GM19351 (cell line): ENCODE data around the gene CBY1.
A peak's percentile ranks its signal among the peaks of the same experiment; 100 is the strongest.

Source experiments
- ATAC-seq: cut with Tn5 transposase; IDR thresholded peaks from one replicate; pipeline ENCODE4 v1.9.1; 2021; ENCODE audit warnings: mild to moderate bottlenecking, moderate library complexity; ENCODE audit not compliant: unreplicated experiment

CBY1 gene

DNA sequence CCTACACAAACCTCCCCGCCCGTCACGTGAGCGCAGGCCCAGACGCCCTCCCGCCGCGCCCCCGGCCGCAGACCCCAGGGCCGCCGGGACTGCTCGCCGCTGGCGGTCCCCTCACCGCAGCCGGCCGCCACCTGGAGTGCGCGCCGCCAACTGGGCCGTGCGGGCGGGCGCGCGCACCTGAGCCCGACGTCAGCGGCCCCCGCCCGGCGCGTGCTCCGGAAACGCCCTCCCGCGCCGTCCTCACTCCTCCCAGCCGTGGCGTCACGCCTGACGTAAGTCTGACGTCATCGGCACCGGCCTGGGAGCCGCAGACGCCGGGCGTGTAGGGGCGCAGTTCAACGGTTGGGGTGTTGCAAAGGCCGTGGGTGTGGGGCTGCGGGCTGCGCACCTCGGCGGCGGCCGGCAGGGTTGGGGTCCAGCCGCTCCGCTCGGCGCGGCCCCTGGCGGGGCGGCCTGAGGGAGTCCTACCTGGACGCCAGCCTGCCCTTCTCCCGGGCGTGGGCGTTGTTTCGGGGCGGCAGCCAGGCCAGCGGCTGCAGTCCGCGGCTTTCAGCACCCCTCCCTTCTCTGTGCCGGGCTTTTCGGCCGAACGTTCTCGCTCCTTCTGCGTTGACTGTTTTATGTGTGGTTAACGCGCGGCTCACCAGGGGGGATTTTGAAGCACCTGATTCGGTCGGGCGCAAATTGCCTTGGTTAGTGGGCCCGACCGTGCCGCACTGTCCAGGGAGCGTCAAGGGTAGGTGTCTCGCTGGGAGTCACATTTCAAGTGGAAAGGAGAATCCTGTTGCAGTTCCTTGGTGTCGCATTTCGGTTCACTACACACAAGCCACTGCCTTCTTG lies 44.6 kb downstream of the CBY1 start, which contains the start of gene JOSD1:
Gene JOSD1 (minus strand): TSS at position 155 of the 840 bp plus-strand sequence. CDS start 956 bp downstream, outside the sequence.
- ATAC-seq = peak; percentile 33

DNA sequence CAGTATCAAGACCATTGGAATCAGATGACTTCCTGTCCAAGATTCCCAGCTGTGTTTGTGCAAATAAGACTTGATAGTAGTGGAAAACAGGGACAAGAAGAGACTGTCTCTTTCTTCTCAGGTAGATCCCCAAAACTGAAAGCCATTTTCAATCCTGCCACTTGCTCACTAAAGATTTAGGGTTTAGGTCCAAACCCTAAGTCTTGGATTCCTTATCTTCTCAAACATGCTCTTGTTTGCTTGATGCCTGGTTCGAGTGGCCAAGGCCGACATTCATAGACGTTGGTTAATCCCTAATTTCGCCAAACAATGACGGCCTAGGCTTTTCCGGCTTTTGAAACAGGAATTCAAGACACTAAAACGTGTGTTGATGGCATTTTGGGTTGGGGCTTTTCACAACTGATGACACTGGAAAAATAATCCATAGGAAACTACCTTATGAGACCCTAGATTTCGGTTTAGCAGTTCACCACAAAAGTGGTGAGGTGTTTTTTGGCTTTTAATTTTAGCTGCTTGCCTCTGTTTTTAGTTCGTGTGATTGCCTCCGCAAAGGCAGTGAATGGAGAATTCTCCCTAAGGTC lies 48.3 kb downstream of the CBY1 start:
- ATAC-seq = no peak

DNA sequence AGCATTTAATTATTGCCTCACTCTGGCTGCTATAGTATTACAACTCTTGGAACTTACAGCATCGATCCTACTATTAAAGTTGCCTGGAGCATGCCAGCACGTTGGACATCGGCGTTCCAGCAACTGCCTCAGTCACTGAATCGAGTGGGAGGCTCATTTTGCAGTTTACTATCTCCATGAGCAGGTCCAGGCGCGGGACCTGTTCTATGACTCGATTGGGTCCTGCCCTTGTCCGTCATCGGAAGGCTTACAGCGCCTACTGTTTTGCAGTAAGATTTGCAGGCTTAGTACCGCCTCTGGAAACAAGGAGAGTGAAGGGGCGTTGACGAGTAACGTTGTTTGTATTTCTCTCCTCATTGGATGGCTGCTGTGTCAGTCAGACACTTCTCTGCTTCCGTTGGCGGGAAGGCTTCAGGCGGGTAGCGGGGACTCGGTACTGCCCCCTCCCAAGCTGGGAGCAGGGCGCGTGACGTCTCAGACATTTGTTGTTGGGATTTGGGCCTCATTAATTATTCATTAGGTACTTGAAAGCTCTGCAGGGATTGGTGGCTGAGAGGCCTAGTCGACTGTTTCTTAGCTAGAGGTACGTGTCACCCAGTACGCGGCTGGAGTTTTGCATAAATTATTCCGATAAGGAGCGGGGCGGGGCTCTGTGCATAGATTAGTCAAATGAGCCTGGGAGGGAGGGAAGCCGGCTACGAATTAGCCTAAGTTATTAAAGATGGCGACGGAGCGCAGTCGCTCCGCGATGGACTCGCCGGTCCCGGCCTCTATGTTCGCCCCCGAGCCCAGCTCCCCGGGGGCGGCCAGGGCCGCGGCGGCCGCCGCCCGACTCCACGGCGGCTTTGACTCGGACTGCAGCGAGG lies 49.0 kb downstream of the CBY1 start, which contains the start of gene GTPBP1:
Gene GTPBP1 (plus strand): TSS at position 710 of the 866 bp plus-strand sequence. CDS start 12 bp downstream, at position 722.
- ATAC-seq = peak; percentile 70

DNA sequence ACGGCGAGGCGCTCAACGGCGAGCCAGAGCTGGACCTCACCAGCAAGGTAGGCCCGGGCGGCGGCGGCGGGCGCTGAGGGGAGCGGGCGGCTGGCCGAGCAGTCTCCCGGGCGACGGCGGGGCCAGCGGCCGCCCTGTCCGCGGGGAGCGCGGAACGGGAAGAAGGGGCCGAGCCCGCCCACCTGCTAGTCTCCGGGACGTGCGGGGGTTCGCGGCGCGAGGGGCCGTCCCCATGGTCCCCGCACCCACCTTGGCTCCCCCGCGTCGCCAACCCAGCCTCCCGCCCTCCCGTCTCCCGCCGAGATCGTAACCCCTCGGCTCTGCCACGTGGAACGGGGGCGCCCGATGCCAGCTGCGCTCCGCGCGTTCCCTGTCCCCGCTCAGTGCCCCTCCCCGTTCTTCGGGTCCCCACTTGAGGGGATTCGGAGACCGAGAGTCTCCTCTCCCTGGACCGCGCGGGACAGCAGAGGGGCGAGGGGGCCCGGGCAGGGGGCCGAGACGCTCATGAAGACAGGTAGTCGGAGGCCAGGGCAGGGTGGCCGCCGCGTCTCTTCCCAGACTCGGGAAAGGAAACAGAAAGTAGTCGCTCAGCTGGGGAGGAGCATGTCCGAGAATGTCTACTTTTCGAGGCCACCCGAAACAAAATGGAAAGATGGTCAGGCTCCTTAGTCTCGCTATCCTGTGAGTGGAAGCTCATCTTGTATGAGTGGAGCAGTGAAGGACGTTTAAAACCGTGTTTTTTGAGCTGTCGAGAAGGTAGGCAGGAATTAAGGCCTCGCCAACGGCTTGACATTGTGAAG lies 49.9 kb downstream of the CBY1 start:
- ATAC-seq = no peak

DNA sequence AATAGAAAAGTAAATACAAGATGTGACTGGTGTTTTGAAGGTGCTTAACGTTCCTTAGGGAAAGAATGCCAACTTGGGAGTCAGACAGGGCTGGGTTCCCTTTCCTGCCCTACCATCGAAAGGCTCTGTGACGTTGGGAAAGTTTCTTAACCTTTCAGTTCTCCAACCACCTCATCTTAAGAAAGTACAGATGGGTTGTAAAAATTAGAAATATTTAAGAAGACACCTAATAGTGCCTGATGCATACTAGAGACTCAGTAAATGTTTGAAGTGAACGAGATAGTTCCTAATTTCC lies 50.4 kb downstream of the CBY1 start:
- ATAC-seq = no peak

DNA sequence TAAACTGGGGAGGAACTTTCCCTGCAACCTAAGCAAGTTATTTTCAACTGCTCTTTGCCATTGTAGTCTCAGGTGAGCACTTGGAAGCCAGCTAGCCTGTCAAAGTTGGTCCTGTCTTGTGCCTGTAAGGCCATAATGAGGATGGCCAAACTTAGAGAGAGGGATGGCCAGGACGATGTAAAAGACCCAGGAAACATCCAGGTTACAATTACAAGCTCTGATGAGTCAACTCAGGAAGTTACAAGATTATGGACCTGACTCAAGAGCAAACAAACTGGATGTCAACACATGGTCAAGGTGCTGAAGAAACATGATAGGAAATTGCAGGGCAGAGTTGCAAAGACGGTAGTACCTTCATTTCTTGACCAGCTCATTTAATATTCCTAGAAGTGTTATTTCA lies 50.9 kb downstream of the CBY1 start:
- no peak for ATAC-seq

DNA sequence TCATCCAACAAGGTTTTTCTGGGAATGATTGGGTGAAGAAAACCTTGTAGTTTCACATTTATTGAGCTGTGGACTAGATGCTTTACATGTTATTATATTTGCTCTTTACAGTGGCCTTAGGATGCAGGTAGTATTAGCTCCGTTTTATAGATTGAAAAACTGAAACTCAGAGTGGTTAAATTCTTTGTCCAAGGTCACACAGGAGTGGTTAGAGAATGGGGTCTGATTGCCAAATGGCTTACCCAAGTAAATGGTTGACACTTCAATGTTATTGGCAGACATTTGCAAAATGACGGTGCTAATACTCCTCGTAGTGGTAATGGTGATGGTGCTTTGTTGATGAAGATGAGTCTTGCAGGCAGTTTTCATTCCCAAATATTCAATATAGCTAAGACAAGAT lies 51.5 kb downstream of the CBY1 start:
- no peak for ATAC-seq

DNA sequence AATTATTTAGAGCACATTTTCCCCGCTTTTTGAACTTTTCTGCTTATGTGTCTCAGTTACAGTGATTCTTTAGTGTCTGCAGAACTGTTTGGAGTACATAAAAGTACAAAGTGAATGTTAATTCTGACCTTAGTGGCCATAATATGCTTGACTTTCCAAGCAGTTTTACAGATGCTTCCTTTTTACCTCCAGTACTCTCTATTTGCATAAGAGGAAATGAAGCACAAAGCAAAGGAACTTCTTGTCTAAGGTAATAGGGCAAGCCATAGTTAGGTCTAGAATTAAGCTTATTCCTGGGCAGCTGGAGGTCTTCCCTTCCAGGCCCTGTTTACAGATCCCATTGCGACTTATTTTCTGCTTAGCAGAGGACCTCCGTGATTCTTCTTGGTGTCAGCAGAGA lies 52.9 kb downstream of the CBY1 start:
- ATAC-seq = no peak

DNA sequence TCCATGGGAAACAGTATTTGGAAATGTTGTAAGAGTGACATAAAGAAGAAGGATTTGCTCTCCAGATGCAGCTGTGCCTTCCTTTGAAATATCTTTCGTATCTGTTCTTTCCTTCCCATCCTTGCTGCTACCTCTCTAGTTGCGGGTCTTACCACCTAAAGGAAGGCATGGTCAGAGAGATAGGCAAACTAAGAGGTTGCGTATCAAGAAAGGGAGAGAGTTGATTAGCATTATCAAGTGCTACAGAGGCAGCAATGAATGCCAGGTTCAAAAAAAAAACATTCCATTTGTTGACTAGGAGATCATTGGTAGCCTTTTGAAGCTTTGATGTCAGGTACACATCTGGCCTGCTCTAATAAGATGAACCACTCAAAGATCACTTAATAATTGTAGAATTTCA lies 53.9 kb downstream of the CBY1 start:
- ATAC-seq = no peak

DNA sequence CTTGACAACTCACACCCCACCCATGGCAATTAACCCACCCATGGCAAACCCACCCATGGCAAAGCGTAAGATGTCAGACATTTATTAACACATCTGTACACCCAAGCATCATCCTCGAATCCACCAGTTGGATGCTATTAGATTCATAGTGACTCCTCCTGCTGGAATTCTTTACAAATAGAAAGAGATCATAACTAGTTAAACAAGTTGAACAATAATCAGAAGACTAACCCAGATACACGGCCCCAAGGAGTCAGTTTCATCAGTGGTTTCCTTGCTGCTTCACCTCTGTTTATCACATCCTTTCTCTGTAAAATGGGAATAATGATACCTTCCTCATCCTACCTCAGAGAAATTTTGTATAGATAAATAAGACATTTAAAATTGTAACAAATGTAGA lies 54.4 kb downstream of the CBY1 start:
- no peak for ATAC-seq

DNA sequence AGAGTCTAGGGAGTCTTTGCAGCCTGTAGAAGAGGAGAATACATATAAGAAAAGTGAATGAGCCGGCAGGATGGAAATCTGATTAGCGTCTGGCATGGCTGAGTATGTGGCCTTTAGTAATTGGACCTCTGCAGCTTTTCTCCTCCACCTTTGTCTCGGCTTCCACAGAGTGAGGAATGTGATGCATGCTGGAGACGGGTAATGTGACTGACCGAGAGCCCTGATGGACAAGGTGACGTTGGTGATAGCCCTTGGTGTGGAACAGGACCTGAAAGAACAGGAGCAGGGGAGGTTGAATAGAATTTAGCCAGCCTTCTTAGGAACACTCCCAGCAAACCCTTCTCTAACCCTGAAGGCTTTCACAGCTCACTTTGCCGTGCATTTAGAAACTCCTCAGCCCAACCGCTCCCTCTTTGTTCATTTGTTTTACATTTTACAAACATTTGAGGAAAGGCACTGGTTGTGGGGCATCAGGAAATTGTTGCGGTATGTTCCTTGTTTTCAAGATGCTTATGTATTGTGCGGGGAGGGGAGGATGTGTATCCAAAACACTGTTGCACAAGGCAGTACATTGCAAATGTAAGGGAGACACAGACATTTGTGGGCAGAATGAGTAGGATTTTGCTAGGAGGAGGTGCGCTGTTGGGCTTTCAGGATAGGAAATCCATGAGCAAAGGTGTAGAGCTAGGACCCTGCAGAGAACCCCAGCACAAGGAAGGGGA lies 56.2 kb downstream of the CBY1 start:
- ATAC-seq = no peak

DNA sequence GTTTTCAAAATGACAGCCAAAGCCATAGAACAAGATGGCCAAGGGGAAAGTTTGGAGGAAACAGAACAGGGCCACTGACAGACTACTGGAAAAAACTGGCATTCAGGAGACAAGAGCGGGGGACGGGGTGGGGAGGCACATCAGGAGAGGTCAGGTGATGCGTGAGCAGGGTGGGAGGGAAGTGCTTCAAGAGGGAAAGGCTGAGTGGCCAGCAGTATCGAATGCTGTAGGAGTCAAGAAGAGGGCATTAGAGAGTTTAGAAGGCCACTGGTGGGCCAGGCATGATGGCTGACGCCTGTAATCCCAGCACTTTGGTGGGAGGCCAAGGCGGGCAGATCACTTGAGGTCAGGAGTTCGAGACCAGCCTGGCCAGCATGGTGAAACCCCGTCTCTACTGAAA lies 57.5 kb downstream of the CBY1 start:
- no peak for ATAC-seq

DNA sequence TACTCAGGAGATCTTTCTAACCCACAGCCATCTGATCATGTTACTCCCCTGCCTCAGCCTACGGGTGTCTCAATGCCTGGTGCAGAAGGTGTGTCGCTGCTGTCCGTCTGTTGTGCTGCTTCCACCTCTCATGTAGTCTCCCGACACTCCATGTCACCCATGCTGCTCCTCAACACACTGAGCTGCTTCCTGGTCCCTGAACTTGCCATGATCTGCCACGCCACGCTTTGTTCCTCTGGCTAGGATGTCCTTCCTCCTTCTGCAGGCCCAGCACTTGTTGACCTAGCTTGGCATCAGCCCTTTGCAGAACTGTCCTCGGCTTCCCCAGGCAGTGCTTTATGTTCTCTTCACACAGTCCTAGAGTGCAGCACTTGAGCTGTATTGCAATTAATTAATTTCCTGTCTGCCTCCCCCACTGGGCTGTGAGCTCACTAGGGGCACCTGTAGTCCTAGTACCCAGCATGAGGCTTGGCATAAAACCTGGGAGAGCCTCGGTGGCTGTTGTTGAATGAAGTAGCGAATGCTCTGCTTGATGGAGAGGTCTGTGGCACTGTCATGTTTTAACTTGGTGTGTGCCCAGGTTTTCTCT lies 58.8 kb downstream of the CBY1 start:
- no peak for ATAC-seq

DNA sequence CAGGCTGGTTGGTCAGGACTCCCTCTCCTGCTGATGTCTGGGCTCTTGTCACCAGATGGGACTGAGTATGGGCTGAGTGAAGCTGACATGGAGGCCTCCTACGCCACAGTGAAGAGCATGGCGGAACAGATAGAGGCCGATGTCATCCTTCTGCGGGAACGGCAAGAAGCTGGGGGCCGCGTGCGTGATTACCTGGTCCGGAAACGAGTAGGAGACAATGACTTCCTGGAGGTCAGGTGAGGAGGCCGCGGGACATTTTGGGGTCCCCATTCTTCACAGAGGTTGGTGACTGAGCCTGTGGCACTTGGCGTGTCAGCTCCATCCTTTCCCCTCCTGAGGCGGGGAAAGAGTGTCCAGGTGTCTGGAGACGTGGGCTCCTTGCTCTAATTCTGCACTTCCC lies 59.4 kb downstream of the CBY1 start:
- ATAC-seq = no peak

DNA sequence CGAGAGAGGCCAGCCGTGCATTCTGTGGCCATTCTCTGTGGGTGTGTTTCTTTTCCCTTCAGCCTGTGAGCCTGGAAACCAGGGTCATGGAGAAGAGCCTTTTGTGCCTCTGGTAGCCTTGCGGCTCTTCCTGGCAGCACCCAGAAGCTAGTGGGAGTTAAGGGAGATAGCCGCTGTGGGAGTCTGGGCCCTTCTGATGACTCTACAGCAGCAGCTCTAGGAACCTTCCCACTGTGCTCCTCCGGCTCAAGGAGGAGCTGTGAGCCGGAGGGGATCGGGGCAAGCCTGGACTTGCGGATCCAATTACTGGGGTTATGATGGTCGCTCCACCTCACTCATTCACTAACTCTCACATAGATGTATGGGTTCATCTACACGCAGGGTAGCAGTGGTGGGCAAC lies 59.8 kb downstream of the CBY1 start:
- ATAC-seq = no peak

DNA sequence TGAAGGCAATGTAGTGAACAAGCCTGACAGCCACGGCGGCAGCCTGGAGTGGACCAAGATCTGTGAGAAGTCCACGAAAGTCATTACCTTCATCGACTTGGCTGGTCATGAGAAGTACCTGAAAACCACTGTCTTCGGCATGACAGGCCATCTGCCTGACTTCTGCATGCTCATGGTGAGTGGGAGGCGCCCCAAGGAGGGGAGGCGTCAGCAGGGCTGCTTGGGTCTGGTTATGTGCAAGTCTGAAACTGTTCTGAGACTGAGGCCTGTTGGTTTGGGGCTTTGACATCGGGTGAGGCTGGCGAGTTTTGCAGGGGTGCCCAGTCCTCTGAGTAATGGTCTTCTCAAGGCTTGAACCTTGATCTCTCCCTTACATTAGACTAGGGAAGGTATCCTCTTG lies 60.4 kb downstream of the CBY1 start:
- no peak for ATAC-seq

DNA sequence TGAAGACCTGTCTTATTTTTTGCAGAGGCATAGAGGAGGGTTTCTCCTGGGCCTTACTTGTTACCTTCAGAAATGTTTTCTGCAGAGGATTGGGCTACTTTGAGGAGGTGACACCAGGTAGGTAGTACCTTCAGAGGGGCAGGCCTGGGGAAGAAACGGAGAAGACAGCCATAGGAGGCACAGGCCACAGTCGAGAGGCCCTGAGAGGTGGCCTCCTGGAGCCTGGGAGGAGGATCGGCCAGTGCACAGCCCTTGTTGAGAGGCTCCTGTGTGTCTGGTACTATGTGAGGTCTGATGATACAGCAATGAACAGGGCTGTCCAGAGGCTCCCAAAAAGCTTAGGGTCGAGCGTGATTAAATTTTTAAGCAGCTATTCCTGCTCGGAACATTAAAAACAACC lies 60.8 kb downstream of the CBY1 start:
- ATAC-seq = no peak

DNA sequence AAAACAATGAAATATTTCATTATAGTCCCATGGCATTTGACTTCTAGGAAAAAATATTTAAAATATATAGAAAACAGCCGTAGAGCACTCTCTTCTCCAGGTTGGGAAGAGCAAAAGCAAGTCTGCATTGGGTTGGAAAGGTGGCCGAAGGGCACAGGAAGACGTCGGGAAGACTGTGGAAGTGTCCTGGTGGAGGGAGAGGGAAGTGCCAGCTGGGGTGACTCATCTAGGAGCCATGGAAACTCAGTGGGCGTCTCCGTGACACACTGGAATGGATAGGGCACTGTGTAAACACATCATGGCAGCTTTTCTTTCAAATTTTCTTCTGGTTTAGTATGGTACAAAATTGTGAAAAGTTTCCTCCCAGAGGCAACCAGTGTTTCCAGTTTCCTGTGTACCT lies 62.0 kb downstream of the CBY1 start:
- no peak for ATAC-seq

DNA sequence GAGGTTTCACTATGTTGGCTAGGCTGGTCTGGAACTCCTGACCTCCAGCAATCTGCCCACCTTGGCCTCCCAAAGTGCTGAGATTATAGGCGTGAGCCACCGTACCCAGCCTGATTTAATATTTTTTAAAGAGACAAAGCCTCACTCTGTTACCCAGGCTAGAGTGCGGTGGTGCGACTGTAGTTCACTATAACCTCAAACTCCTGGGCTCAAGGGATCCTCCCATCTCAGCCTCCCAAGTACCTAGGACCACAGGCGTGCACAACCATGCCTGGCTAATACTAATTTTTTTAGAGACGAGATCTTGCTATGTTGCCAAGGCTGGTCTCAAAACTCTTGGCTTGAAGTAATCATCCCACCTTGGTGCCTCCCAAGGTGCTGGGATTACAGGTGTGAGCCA lies 62.8 kb downstream of the CBY1 start:
- ATAC-seq = no peak

DNA sequence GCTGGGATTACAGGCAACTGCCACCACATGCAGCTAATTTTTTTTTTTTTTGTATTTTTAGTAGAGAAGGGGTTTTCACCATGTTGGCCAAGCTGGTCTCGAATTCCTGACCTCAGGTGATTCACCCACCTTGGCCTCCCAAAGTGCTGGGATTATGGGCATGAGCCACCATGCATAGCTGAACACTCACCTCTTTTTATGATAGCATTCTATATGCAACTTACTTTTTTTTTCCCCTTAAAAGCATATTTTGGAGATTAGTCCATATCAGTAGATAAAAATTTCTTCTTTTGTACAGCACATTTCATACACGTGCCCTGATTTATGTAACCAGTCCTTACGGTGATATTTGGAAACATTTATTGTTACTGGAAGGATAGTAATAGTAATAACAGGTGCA lies 63.9 kb downstream of the CBY1 start:
- no peak for ATAC-seq
